Measurements from ENCODE around the gene SETBP1.

Gene SETBP1

GRCh38 chr18:44742718-44743311, 62.1 kb downstream of the SETBP1 start (continued):
- TF ChIP-seq, protein P1, sequence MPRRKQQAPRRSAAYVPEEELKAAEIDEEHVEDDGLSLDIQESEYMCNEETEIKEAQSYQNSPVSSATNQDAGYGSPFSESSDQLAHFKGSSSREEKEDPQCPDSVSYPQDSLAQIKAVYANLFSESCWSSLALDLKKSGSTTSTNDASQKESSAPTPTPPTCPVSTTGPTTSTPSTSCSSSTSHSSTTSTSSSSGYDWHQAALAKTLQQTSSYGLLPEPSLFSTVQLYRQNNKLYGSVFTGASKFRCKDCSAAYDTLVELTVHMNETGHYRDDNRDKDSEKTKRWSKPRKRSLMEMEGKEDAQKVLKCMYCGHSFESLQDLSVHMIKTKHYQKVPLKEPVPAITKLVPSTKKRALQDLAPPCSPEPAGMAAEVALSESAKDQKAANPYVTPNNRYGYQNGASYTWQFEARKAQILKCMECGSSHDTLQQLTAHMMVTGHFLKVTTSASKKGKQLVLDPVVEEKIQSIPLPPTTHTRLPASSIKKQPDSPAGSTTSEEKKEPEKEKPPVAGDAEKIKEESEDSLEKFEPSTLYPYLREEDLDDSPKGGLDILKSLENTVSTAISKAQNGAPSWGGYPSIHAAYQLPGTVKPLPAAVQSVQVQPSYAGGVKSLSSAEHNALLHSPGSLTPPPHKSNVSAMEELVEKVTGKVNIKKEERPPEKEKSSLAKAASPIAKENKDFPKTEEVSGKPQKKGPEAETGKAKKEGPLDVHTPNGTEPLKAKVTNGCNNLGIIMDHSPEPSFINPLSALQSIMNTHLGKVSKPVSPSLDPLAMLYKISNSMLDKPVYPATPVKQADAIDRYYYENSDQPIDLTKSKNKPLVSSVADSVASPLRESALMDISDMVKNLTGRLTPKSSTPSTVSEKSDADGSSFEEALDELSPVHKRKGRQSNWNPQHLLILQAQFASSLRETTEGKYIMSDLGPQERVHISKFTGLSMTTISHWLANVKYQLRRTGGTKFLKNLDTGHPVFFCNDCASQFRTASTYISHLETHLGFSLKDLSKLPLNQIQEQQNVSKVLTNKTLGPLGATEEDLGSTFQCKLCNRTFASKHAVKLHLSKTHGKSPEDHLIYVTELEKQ (tag by site-specific recombination; IDR thresholded peaks at IDR 0.05; ENCODE audit: borderline replicate concordance): no peak
- TF ChIP-seq, protein P2, sequence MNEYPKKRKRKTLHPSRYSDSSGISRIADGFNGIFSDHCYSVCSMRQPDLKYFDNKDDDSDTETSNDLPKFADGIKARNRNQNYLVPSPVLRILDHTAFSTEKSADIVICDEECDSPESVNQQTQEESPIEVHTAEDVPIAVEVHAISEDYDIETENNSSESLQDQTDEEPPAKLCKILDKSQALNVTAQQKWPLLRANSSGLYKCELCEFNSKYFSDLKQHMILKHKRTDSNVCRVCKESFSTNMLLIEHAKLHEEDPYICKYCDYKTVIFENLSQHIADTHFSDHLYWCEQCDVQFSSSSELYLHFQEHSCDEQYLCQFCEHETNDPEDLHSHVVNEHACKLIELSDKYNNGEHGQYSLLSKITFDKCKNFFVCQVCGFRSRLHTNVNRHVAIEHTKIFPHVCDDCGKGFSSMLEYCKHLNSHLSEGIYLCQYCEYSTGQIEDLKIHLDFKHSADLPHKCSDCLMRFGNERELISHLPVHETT (tag by site-specific recombination; IDR thresholded peaks at IDR 0.05): no peak
- 0 out of 2 replicates have a peak, but pooled peaks have one; percentile 16 for TF ChIP-seq ZNF585B (tag by site-specific recombination; IDR thresholded peaks at IDR 0.05)
- TF ChIP-seq OVOL3 (tag by site-specific recombination; IDR thresholded peaks at IDR 0.05): 0 out of 2 replicates have a peak, but pooled peaks have one; percentile 38
- TF ChIP-seq ZNF335 (tag by site-specific recombination; conservative IDR thresholded peaks at IDR 0.05): peak; percentile 57; the same call in 1 of the 2 replicates
- TF ChIP-seq PRDM1 (tag by site-specific recombination; IDR thresholded peaks at IDR 0.05): peak; percentile 67
- peak; percentile 31 for TF ChIP-seq GLIS1 (tag by site-specific recombination; IDR thresholded peaks at IDR 0.05)
- no peak for TF ChIP-seq ZNF24 (tag by site-specific recombination; IDR thresholded peaks at IDR 0.05)
- no peak for TF ChIP-seq MEIS1 (CRISPR knock-in tag; IDR thresholded peaks at IDR 0.05; ENCODE audit: borderline replicate concordance)
- TF ChIP-seq, protein P3, sequence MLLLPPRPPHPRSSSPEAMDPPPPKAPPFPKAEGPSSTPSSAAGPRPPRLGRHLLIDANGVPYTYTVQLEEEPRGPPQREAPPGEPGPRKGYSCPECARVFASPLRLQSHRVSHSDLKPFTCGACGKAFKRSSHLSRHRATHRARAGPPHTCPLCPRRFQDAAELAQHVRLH (tag by site-specific recombination; IDR thresholded peaks at IDR 0.05): peak; percentile 61; the same call in 1 of the 2 replicates
- no peak for TF ChIP-seq ZNF10 (tag by site-specific recombination; IDR thresholded peaks at IDR 0.05)
- TF ChIP-seq ZNF302 (tag by site-specific recombination; IDR thresholded peaks at IDR 0.05; ENCODE audit: low read depth): 0 out of 2 replicates have a peak, but pooled peaks have one; percentile 60
- peak; percentile 47 for TF ChIP-seq CTCF (tag by site-specific recombination; IDR thresholded peaks at IDR 0.05)
- TF ChIP-seq ZNF394 (tag by site-specific recombination; IDR thresholded peaks at IDR 0.05; ENCODE audit: borderline replicate concordance): no peak
- TF ChIP-seq, protein P4, sequence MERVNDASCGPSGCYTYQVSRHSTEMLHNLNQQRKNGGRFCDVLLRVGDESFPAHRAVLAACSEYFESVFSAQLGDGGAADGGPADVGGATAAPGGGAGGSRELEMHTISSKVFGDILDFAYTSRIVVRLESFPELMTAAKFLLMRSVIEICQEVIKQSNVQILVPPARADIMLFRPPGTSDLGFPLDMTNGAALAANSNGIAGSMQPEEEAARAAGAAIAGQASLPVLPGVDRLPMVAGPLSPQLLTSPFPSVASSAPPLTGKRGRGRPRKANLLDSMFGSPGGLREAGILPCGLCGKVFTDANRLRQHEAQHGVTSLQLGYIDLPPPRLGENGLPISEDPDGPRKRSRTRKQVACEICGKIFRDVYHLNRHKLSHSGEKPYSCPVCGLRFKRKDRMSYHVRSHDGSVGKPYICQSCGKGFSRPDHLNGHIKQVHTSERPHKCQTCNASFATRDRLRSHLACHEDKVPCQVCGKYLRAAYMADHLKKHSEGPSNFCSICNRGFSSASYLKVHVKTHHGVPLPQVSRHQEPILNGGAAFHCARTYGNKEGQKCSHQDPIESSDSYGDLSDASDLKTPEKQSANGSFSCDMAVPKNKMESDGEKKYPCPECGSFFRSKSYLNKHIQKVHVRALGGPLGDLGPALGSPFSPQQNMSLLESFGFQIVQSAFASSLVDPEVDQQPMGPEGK (tag by site-specific recombination; IDR thresholded peaks at IDR 0.05): 0 out of 2 replicates have a peak, but pooled peaks have one; percentile 15
- TF ChIP-seq SCRT2 (tag by site-specific recombination; IDR thresholded peaks at IDR 0.05): no peak
- TF ChIP-seq ZBTB48 (tag by site-specific recombination; IDR thresholded peaks at IDR 0.05): no peak
- TF ChIP-seq SCRT1 (tag by site-specific recombination; IDR thresholded peaks at IDR 0.05; ENCODE audit: borderline replicate concordance): peak; percentile 82
- TF ChIP-seq, protein P5, sequence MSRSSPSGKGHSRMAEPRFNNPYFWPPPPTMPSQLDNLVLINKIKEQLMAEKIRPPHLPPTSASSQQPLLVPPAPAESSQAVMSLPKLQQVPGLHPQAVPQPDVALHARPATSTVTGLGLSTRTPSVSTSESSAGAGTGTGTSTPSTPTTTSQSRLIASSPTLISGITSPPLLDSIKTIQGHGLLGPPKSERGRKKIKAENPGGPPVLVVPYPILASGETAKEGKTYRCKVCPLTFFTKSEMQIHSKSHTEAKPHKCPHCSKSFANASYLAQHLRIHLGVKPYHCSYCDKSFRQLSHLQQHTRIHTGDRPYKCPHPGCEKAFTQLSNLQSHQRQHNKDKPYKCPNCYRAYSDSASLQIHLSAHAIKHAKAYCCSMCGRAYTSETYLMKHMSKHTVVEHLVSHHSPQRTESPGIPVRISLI (tag by site-specific recombination; IDR thresholded peaks at IDR 0.05): no peak
- TF ChIP-seq ZNF626 (tag by site-specific recombination; IDR thresholded peaks at IDR 0.05): no peak
- peak; percentile 40; the same call in 1 of the 2 replicates for TF ChIP-seq ZNF596 (tag by site-specific recombination; IDR thresholded peaks at IDR 0.05)
- TF ChIP-seq SETDB1 (IDR thresholded peaks at IDR 0.05; ENCODE audit: insufficient read length, low read length): no peak
- TF ChIP-seq ZIC2 (tag by site-specific recombination; IDR thresholded peaks at IDR 0.05): peak; percentile 30; the same call in 1 of the 2 replicates
- 0 out of 2 replicates have a peak, but pooled peaks have one; percentile 25 for TF ChIP-seq KLF16 (tag by site-specific recombination; IDR thresholded peaks at IDR 0.05)
- TF ChIP-seq ZNF398 (tag by site-specific recombination; IDR thresholded peaks at IDR 0.05): peak; percentile 94
